ENCODE data around the gene PYGL.

PYGL gene

GRCh38 chr14:50871914-50872732, 72.2 kb downstream of the PYGL start, which contains the start of gene ABHD12B:
Gene ABHD12B, plus strand, starts transcription at chr14:50872053. Its CDS starts 122 bp downstream, at chr14:50872175.
- peak; percentile 12 for DNase-seq (ENCODE audit: low read depth)

GRCh38 chr14:50871228-50871627, 73.1 kb downstream of the PYGL start:
- no peak for DNase-seq (ENCODE audit: low read depth)

- DNase-seq (ENCODE audit: low read depth) = peak; percentile 80
Observed at GRCh38 chr14:50865391-50866076, 78.7 kb downstream of the PYGL start.

GRCh38 chr14:50864946-50865345, 79.3 kb downstream of the PYGL start:
- no peak for DNase-seq (ENCODE audit: low read depth)

- DNase-seq (ENCODE audit: low read depth) = no peak
Observed at GRCh38 chr14:50864237-50864636, 80.0 kb downstream of the PYGL start.

GRCh38 chr14:50862036-50862570, 82.2 kb downstream of the PYGL start:
- peak; percentile 77 for DNase-seq (ENCODE audit: low read depth)

GRCh38 chr14:50860478-50861086, 83.7 kb downstream of the PYGL start:
- peak; percentile 77 for DNase-seq (ENCODE audit: low read depth)

GRCh38 chr14:50859296-50859624, 85.0 kb downstream of the PYGL start:
- DNase-seq (ENCODE audit: low read depth) = no peak

- no peak for DNase-seq (ENCODE audit: low read depth)
Observed at GRCh38 chr14:50856660-50857059, 87.6 kb downstream of the PYGL start.

- DNase-seq (ENCODE audit: low read depth) = no peak
Observed at GRCh38 chr14:50855558-50855957, 88.7 kb downstream of the PYGL start.
